Adipocyte (in vitro differentiated cells): ENCODE data around the gene MEIS2.
A peak's percentile ranks its signal among the peaks of the same experiment; 100 is the strongest.

Experiments used
- DNase-seq: peaks from one replicate; pipeline ENCODE4 v3.0.0-alpha.2; 2015; ENCODE audit warnings: low read depth
- H3K27me3 ChIP-seq: replicated peaks from 2 replicates; pipeline ENCODE4 v1.7.0; 2013; ENCODE audit warnings: mild to moderate bottlenecking, low read length, moderate library complexity; ENCODE audit not compliant: control insufficient read depth, insufficient read depth
- H3K36me3 ChIP-seq: 2 replicates; pipeline ENCODE4 v1.7.0; 2013; ENCODE audit warnings: low read length, mild to moderate bottlenecking, moderate library complexity; ENCODE audit not compliant: control insufficient read depth, insufficient read depth, severe bottlenecking
- H3K4me1 ChIP-seq: 2 replicates; pipeline ENCODE4 v1.7.0; 2013; ENCODE audit warnings: mild to moderate bottlenecking, low read length, moderate library complexity; ENCODE audit not compliant: control insufficient read depth, insufficient read depth
- H3K4me3 ChIP-seq: 2 replicates; pipeline ENCODE4 v1.7.0; 2013; ENCODE audit warnings: mild to moderate bottlenecking, low read length, moderate library complexity
- H3K9ac ChIP-seq: 2 replicates; pipeline ENCODE4 v1.7.0; 2013; ENCODE audit warnings: mild to moderate bottlenecking, low read length, moderate library complexity
- H3K9me3 ChIP-seq: 2 replicates; pipeline ENCODE4 v1.7.0; 2013; ENCODE audit warnings: mild to moderate bottlenecking, low read length, moderate library complexity; ENCODE audit not compliant: control insufficient read depth

Gene MEIS2

GRCh38 chr15:36953346-36953745 lies 147.0 kb downstream of the MEIS2 start:
- no peak for DNase-seq
- Histone ChIP-seq H3K4me3 (no peak overlapping the region), H3K9me3 (no peaks in the 10 kb centered on the region), H3K9ac (no peak overlapping the region), H3K4me1 (peaks cover 15% of the 10 kb centered on the region), H3K27me3 (no peaks in the 10 kb centered on the region), H3K36me3 (no peaks in the 10 kb centered on the region)

- no peak for DNase-seq
- H3K27me3 ChIP-seq, result no peaks in the 10 kb centered on the region
Measured at GRCh38 chr15:36951731-36952247, 148.6 kb downstream of the MEIS2 start.

GRCh38 chr15:36950371-36950770 lies 150.0 kb downstream of the MEIS2 start:
- Histone ChIP-seq H3K27me3 (no peaks in the 10 kb centered on the region), H3K4me3 (no peak overlapping the region), H3K36me3 (peaks cover 5% of the 10 kb centered on the region), H3K9me3 (no peaks in the 10 kb centered on the region), H3K9ac (no peak overlapping the region), H3K4me1 (peaks cover 25% of the 10 kb centered on the region)
- no peak for DNase-seq

More at GRCh38 chr15:36951731-36952247, 148.6 kb downstream of the MEIS2 start:
- Histone ChIP-seq H3K36me3 (peaks cover 5% of the 10 kb centered on the region), H3K9ac (no peak overlapping the region), H3K9me3 (no peaks in the 10 kb centered on the region), H3K4me1 (peaks cover 21% of the 10 kb centered on the region), H3K4me3 (no peak overlapping the region)

DNA sequence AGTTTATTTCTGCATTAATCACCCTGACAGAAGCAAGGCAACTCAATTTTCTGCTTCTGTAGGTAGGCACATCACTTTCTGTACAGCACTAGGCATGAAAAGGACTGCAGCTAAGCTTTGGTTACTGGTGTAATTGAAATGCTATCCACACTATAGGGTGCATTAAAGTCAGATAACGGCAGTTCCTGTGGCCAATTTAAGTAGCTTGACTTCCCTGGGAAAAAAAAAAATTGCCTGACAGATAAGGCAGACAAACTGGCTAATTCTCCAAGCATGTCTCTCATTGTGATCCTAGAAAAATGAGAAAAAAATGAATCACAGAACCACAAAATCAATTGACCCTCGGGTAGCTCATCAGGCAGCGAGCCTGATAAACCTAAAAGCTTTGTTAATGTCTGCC lies 151.4 kb downstream of the MEIS2 start:
- H3K9me3 ChIP-seq, result no peaks in the 10 kb centered on the region

GRCh38 chr15:36947035-36947719 lies 153.2 kb downstream of the MEIS2 start:
- H3K4me1 ChIP-seq, result peaks cover 21% of the 10 kb centered on the region
- peaks cover 14% of the 10 kb centered on the region for H3K36me3 ChIP-seq
- no peaks in the 10 kb centered on the region for H3K27me3 ChIP-seq
- H3K9me3 ChIP-seq, result no peaks in the 10 kb centered on the region
- no peak overlapping the region for H3K9ac ChIP-seq
- no peak for DNase-seq
- no peak overlapping the region for H3K4me3 ChIP-seq

More for the DNA sequence above, 151.4 kb downstream of the MEIS2 start:
- no peak for DNase-seq
- no peaks in the 10 kb centered on the region for H3K27me3 ChIP-seq
- H3K4me1 ChIP-seq, result peaks cover 25% of the 10 kb centered on the region
- no peak overlapping the region for H3K9ac ChIP-seq
- no peak overlapping the region for H3K4me3 ChIP-seq
- peaks cover 8% of the 10 kb centered on the region for H3K36me3 ChIP-seq

DNA sequence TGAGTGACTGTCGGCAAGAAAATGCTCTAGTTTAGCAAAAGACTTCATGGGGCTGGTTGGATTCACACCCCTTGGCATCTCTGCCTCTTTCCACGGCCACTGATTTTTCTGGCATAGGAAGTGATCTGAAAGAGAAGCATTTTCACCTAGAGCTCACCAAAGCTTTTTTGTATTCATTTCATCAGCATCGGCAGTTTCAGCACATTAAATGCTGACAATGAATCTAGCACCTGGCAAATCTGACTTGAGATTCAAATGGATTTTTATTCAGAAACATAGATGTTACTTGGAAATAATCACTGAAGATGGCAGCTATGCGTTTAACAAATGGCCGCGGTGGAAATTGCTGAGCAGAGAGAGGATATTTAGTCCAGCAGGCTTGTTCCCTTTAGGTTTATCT lies 155.9 kb downstream of the MEIS2 start:
- Histone ChIP-seq H3K9ac (no peak overlapping the region), H3K9me3 (no peaks in the 10 kb centered on the region), H3K4me1 (peaks cover 10% of the 10 kb centered on the region), H3K4me3 (no peak overlapping the region), H3K36me3 (peaks cover 25% of the 10 kb centered on the region), H3K27me3 (no peaks in the 10 kb centered on the region)
- DNase-seq, result no peak

DNA sequence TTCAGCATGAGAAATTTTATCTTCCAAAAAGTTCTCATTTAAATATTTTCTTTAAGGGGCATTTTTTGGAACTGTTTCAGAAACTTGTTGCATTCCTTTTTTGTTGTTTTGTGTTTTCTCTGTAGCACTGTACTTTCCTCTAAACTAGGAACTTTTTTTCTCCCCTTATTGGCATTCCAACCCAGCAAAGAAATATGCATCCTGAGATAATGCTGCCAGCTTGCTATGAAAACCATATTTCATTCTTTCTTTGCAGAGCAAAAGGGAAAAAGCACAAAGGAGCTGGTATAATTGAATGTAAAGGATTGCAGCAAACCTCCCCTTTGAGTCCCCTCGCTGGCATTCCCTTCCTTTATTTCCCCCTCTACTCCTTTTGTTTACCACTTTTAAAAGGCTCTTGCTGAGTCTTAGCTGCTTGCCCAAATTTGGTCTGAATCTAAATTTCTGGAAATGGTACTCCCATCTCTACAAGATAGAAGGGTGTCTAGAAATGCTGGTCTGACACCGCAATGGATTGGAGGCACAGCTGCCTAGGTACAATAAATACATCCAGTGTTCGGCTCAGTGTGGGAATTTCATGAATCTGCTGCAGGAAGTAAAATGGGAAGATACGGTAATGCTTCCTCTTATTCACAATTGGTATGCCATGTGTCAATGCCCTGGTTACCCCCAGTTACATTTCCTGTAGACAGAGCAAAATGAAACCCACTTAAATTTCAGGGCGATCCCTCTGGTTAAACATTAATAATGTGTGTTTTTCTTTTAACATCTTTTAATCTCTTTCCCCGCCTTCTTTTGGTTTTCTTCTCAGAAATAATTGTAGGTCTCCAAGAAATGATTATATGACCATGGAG lies 156.6 kb downstream of the MEIS2 start:
- Histone ChIP-seq H3K36me3 (peaks cover 25% of the 10 kb centered on the region), H3K9ac (no peak overlapping the region), H3K4me3 (no peak overlapping the region), H3K9me3 (no peaks in the 10 kb centered on the region), H3K27me3 (no peaks in the 10 kb centered on the region), H3K4me1 (peaks cover 10% of the 10 kb centered on the region)
- DNase-seq, result peak; percentile 50

DNA sequence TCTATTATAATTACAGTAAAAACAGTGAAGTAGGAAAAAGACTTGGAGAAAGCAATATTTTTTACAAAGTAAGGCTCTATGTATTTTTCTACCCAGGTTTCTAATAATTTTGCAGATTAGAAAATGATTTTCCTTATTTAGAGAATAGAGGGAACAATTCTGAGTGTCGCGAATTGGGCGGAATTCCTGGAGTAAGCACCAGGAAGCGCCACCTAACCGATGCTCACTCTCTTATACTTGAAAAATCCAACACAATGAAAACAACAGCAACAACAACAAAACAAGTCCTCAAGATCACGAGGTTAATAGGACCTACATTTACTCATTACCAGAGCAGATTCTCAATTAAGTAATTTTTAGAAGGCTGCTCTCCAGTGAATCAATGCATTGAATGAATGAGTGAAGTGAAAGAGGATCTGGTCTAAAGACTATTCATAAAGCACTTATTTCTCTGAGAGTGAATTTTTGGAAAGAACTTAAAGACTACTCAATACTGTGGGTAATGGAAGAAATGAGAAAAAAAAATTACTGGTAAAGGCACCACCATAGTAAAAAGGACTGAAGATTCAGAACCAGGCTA lies 158.0 kb downstream of the MEIS2 start:
- DNase-seq, result no peak
- no peaks in the 10 kb centered on the region for H3K27me3 ChIP-seq

DNA sequence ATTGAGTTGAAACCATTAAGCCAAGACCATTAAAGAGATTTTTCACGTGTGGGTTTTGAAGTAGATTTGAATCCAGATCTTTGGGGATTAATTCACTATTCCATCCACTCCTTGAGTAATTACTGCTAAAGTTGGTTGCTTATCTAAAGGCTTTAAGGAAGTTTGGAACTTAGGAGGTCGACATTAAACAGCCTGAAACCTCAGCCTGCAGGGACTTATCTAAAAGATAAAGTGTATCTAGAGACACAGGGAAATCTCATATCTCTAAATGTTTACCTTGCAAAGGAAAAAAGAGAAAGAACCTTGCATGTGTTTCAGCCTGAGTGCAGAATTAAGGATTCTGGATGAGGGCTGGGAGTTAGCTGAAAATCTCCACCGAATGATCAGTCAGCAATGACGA lies 158.6 kb downstream of the MEIS2 start:
- no peaks in the 10 kb centered on the region for H3K9me3 ChIP-seq
- H3K36me3 ChIP-seq, result peaks cover 20% of the 10 kb centered on the region
- DNase-seq, result no peak
- peaks cover 9% of the 10 kb centered on the region for H3K4me1 ChIP-seq
- no peak overlapping the region for H3K9ac ChIP-seq
- no peak overlapping the region for H3K4me3 ChIP-seq
- H3K27me3 ChIP-seq, result no peaks in the 10 kb centered on the region

More for the DNA sequence above, 158.0 kb downstream of the MEIS2 start:
- H3K9ac ChIP-seq, result no peak overlapping the region
- H3K4me3 ChIP-seq, result no peak overlapping the region
- H3K4me1 ChIP-seq, result peaks cover 7% of the 10 kb centered on the region
- H3K36me3 ChIP-seq, result peaks cover 22% of the 10 kb centered on the region
- H3K9me3 ChIP-seq, result no peaks in the 10 kb centered on the region

DNA sequence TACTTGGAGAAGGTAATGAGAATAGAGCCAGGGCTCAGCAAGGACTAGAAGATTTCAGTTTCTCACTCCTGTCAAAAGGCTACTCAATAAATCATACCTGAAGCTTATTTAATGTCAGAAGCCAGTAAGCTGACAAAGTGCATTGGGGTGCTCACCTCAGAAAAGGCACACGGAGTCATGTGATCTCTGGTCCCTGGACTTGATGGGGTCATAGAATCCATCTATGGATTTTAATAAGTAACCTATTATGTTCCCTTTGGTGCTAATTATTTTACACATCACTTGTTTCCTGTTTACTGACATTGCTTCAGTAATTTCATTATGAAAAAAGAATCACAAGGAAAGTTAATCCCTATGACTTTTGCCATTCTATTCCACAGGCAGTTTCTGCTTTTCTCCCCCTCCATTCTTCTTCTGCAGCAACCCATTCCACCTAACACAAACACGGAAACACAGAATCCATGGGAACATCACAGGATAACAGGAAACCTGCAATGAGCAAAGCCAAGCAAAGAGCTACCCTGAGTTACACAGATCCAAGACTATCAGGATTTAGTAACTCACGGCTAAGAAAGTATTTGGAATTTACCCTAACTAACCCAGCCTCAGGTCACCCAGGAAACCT lies 159.6 kb downstream of the MEIS2 start:
- Histone ChIP-seq H3K4me3 (no peak overlapping the region), H3K9me3 (no peaks in the 10 kb centered on the region), H3K36me3 (peaks cover 20% of the 10 kb centered on the region), H3K4me1 (peaks cover 11% of the 10 kb centered on the region), H3K9ac (no peak overlapping the region), H3K27me3 (no peaks in the 10 kb centered on the region)
- DNase-seq, result no peak

DNA sequence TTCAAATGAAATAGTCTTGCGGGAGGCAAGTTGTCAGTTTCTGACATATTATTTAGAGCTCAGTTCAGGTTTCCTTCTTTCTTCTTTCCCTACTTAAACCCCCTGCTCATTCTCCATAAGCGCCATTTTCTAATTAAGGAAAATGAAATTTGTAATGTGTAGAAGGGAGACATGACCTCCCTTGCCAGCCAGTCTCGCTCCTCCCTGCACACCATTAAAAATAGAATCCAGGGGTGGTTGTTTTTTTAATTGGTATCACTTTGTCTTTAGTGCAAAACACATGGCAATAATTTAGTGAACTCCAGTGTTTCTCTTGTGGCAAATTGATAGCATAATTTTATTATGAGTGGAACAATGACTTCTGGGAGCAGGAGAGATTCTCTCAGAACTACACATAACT lies 160.1 kb downstream of the MEIS2 start:
- Histone ChIP-seq H3K4me1 (peaks cover 11% of the 10 kb centered on the region), H3K36me3 (peaks cover 20% of the 10 kb centered on the region), H3K9ac (no peak overlapping the region), H3K27me3 (no peaks in the 10 kb centered on the region), H3K4me3 (no peak overlapping the region), H3K9me3 (no peaks in the 10 kb centered on the region)
- DNase-seq, result no peak
